Suprapubic skin (tissue), 3 donors: Measurements from ENCODE around the gene TAAR1.

Experiments used
- POLR2AphosphoS5 ChIP-seq, 3 donors: sonication (generic); formaldehyde crosslinking; IDR thresholded peaks; one replicate each; pipeline ENCODE4 v1.6.1; 2017; ENCODE audit warnings: antibody characterized with exemption in 3 of 3
- TF ChIP-seq, protein P1 (sequence below), 2 donors: fragments of 200-600 bp in 1 of 2; fragments of 450-650 bp in 1 of 2; sonication (generic) in 1 of 2; IDR thresholded peaks; one replicate each; pipeline ENCODE4 v1.5.1; 2016 to 2019; ENCODE audit warnings: antibody characterized with exemption in 2 of 2, mild to moderate bottlenecking in 1 of 2, moderate library complexity in 1 of 2

GRCh38 chr6:132695773-132696172, 36.8 kb upstream of the TAAR1 start:
- no peak for TF ChIP-seq POLR2AphosphoS5 (IDR thresholded peaks at IDR 0.05)
- TF ChIP-seq, protein P1, sequence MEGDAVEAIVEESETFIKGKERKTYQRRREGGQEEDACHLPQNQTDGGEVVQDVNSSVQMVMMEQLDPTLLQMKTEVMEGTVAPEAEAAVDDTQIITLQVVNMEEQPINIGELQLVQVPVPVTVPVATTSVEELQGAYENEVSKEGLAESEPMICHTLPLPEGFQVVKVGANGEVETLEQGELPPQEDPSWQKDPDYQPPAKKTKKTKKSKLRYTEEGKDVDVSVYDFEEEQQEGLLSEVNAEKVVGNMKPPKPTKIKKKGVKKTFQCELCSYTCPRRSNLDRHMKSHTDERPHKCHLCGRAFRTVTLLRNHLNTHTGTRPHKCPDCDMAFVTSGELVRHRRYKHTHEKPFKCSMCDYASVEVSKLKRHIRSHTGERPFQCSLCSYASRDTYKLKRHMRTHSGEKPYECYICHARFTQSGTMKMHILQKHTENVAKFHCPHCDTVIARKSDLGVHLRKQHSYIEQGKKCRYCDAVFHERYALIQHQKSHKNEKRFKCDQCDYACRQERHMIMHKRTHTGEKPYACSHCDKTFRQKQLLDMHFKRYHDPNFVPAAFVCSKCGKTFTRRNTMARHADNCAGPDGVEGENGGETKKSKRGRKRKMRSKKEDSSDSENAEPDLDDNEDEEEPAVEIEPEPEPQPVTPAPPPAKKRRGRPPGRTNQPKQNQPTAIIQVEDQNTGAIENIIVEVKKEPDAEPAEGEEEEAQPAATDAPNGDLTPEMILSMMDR (IDR thresholded peaks at IDR 0.05) = no peak
